Measurements from ENCODE around the gene CEP104. TPM values are rescaled to one million over a fixed set of nuclear protein-coding genes. Genes with fewer than 3 reads are reported as not detected.
A peak's percentile ranks its signal among the peaks of the same experiment; 100 is the strongest.

CEP104 gene
- polyA plus RNA-seq, 1 of the 3 experiments (the other 2 are of a cell fraction), result 19.2 TPM

DNA sequence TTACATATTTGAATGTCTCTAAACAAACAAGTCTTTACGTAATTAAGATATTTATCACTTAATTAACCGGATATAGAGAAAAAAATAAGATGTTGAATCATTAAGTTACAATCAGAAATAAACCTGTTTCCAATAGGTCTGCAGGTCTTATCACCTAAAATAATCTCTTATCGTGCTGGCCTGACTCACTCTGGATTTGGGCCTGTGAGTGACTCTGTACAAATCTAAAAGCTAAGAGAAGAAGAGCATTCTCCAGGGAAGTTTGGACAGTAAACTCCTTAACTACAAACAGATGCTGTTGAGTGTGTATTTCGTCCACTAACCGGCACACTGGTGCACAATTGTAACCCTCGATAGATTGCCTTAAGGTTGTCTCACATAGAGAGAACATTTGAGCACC is 25.3 kb downstream of the CEP104 start (continued):
- no peak for TF ChIP-seq SMC3 (IDR thresholded peaks at IDR 0.05; ENCODE audit: low read depth, low read length)
- TF ChIP-seq CHD2 (IDR thresholded peaks at IDR 0.05; ENCODE audit: low read length, partially characterized antibody), result no peak
- TF ChIP-seq YY1 (IDR thresholded peaks at IDR 0.05; ENCODE audit: low read depth), result no peak
- TF ChIP-seq NRF1 (IDR thresholded peaks at IDR 0.05; ENCODE audit: low read depth, low read length), result no peak
- no peak for TF ChIP-seq SIN3A (IDR thresholded peaks at IDR 0.05; ENCODE audit: borderline replicate concordance, low read depth, low read length)
- TF ChIP-seq ELF1 (IDR thresholded peaks at IDR 0.05), result no peak
- no peak for TF ChIP-seq RXRA (IDR thresholded peaks at IDR 0.05; ENCODE audit: borderline replicate concordance, low read depth)
- TF ChIP-seq GATA2 (CRISPR knock-in tag; IDR thresholded peaks at IDR 0.05), result peak; percentile 77
- TF ChIP-seq, protein P1, sequence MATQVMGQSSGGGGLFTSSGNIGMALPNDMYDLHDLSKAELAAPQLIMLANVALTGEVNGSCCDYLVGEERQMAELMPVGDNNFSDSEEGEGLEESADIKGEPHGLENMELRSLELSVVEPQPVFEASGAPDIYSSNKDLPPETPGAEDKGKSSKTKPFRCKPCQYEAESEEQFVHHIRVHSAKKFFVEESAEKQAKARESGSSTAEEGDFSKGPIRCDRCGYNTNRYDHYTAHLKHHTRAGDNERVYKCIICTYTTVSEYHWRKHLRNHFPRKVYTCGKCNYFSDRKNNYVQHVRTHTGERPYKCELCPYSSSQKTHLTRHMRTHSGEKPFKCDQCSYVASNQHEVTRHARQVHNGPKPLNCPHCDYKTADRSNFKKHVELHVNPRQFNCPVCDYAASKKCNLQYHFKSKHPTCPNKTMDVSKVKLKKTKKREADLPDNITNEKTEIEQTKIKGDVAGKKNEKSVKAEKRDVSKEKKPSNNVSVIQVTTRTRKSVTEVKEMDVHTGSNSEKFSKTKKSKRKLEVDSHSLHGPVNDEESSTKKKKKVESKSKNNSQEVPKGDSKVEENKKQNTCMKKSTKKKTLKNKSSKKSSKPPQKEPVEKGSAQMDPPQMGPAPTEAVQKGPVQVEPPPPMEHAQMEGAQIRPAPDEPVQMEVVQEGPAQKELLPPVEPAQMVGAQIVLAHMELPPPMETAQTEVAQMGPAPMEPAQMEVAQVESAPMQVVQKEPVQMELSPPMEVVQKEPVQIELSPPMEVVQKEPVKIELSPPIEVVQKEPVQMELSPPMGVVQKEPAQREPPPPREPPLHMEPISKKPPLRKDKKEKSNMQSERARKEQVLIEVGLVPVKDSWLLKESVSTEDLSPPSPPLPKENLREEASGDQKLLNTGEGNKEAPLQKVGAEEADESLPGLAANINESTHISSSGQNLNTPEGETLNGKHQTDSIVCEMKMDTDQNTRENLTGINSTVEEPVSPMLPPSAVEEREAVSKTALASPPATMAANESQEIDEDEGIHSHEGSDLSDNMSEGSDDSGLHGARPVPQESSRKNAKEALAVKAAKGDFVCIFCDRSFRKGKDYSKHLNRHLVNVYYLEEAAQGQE (IDR thresholded peaks at IDR 0.05; ENCODE audit: low read depth, low read length), result no peak
- TF ChIP-seq CTCF (IDR thresholded peaks at IDR 0.05), result no peak
- TF ChIP-seq TEAD4 (IDR thresholded peaks at IDR 0.05; ENCODE audit: borderline replicate concordance, insufficient read depth), result no peak
- TF ChIP-seq, protein P2, sequence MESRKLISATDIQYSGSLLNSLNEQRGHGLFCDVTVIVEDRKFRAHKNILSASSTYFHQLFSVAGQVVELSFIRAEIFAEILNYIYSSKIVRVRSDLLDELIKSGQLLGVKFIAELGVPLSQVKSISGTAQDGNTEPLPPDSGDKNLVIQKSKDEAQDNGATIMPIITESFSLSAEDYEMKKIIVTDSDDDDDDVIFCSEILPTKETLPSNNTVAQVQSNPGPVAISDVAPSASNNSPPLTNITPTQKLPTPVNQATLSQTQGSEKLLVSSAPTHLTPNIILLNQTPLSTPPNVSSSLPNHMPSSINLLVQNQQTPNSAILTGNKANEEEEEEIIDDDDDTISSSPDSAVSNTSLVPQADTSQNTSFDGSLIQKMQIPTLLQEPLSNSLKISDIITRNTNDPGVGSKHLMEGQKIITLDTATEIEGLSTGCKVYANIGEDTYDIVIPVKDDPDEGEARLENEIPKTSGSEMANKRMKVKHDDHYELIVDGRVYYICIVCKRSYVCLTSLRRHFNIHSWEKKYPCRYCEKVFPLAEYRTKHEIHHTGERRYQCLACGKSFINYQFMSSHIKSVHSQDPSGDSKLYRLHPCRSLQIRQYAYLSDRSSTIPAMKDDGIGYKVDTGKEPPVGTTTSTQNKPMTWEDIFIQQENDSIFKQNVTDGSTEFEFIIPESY (IDR thresholded peaks at IDR 0.05; ENCODE audit: borderline replicate concordance, low read depth), result no peak
- TF ChIP-seq TAF1 (IDR thresholded peaks at IDR 0.05; ENCODE audit: borderline replicate concordance, low read depth, low read length), result no peak
- no peak for TF ChIP-seq EZH2phosphoT487 (IDR thresholded peaks at IDR 0.05; ENCODE audit: borderline replicate concordance, low read depth)

All from SK-N-SH (cell line).